HCEC 1CT (cell line): Measurements from ENCODE around the gene DNAJC30.
"Not testable (repeated sequence)": the region's sequence is repeated elsewhere in the genome, so short reads cannot be mapped to it uniquely, and the experiment has no call there.

Experiments used
- DNase-seq: peaks from one replicate; pipeline ENCODE4 v3.0.0-alpha.2; 2017

The DNAJC30 gene

GRCh38 chr7:73680501-73680900 is 2.8 kb downstream of the DNAJC30 start:
- no peak for DNase-seq

GRCh38 chr7:73679709-73680108 is 3.5 kb downstream of the DNAJC30 start:
- DNase-seq: no peak

GRCh38 chr7:73678862-73679261 is 4.4 kb downstream of the DNAJC30 start:
- DNase-seq: no peak

GRCh38 chr7:73676062-73676461 is 7.2 kb downstream of the DNAJC30 start:
- not testable (repeated sequence) for DNase-seq

GRCh38 chr7:73674468-73675124 is 8.7 kb downstream of the DNAJC30 start:
- no peak for DNase-seq

- DNase-seq: no peak
Observed at GRCh38 chr7:73671857-73672445, 11.3 kb downstream of the DNAJC30 start.

GRCh38 chr7:73671322-73671661 is 12.0 kb downstream of the DNAJC30 start:
- no peak for DNase-seq

- no peak for DNase-seq
Observed at GRCh38 chr7:73669858-73670385, 13.3 kb downstream of the DNAJC30 start.

- DNase-seq: no peak
Observed at GRCh38 chr7:73669288-73669701, 14.0 kb downstream of the DNAJC30 start.

GRCh38 chr7:73668886-73669230 is 14.4 kb downstream of the DNAJC30 start:
- no peak for DNase-seq

GRCh38 chr7:73668103-73668885 is 15.0 kb downstream of the DNAJC30 start:
- DNase-seq: no peak

GRCh38 chr7:73667344-73668102 is 15.7 kb downstream of the DNAJC30 start, which contains the start of gene VPS37D:
VPS37D (plus strand) TSS chr7:73667831; CDS start chr7:73667959, 128 bp downstream.
- peak; percentile 89 for DNase-seq

GRCh38 chr7:73663033-73663432 is 20.2 kb downstream of the DNAJC30 start:
- no peak for DNase-seq

- DNase-seq: not testable (repeated sequence)
Observed at GRCh38 chr7:73660594-73660993, 22.7 kb downstream of the DNAJC30 start.

- DNase-seq: no peak
Observed at GRCh38 chr7:73659983-73660382, 23.3 kb downstream of the DNAJC30 start.

GRCh38 chr7:73655309-73655708 is 27.9 kb downstream of the DNAJC30 start:
- not testable (repeated sequence) for DNase-seq

GRCh38 chr7:73652541-73652949 is 30.7 kb downstream of the DNAJC30 start:
- DNase-seq: no peak

- no peak for DNase-seq
Observed at GRCh38 chr7:73650524-73650923, 32.7 kb downstream of the DNAJC30 start.

- DNase-seq: no peak
Observed at GRCh38 chr7:73649576-73649975, 33.7 kb downstream of the DNAJC30 start.

GRCh38 chr7:73648593-73649332 is 34.5 kb downstream of the DNAJC30 start:
- no peak for DNase-seq

GRCh38 chr7:73647725-73648592 is 35.3 kb downstream of the DNAJC30 start:
- no peak for DNase-seq
